Stimulated activated CD8-positive, alpha-beta memory T cell treated with anti-CD3 and anti-CD28 coated beads, Interleukin-7, amount 100 ng/mL, for 1 hour (primary cell): ENCODE measurements around the gene OR2G3.

ENCODE experiments used
- DNase-seq, 2 donors: peaks; one replicate each; pipeline ENCODE4 v3.0.0-alpha.2; 2020; ENCODE audit warnings: low read depth in 2 of 2

The OR2G3 gene

GRCh38 chr1:247605286-247605685, at the start of gene OR2G3:
OR2G3 (plus strand) TSS chr1:247605586; CDS start chr1:247605586, 0 bp downstream.
- DNase-seq, result no peak

GRCh38 chr1:247557926-247558674, 47.3 kb upstream of the OR2G3 start:
- no peak for DNase-seq

- DNase-seq, result no peak
These were observed 43.7 kb upstream of the OR2G3 start for GRCh38 chr1:247561711-247562110.

- no peak for DNase-seq
These were observed 43.2 kb upstream of the OR2G3 start for GRCh38 chr1:247562198-247562597.

GRCh38 chr1:247574236-247574635, 31.1 kb upstream of the OR2G3 start:
- DNase-seq, result no peak

- DNase-seq, result no peak
These were observed 30.7 kb upstream of the OR2G3 start for GRCh38 chr1:247574664-247575063.

- no peak for DNase-seq
These were observed 28.9 kb upstream of the OR2G3 start for GRCh38 chr1:247576514-247576913.

GRCh38 chr1:247578946-247579460, 26.4 kb upstream of the OR2G3 start:
- no peak for DNase-seq

- no peak for DNase-seq
These were observed 17.3 kb upstream of the OR2G3 start, which contains the start of gene OR2G2 for GRCh38 chr1:247588060-247588459. OR2G2 (plus strand) TSS chr1:247588360; CDS start chr1:247588360, 0 bp downstream.

- DNase-seq, result no peak
These were observed 8.0 kb downstream of the OR2G3 start for GRCh38 chr1:247613405-247613804.

GRCh38 chr1:247614625-247615024, 9.2 kb downstream of the OR2G3 start:
- DNase-seq, result no peak

- DNase-seq, result no peak
These were observed 22.6 kb downstream of the OR2G3 start for GRCh38 chr1:247627951-247628350.

GRCh38 chr1:247638011-247638410, 32.6 kb downstream of the OR2G3 start:
- no peak for DNase-seq

GRCh38 chr1:247638781-247639180, 33.4 kb downstream of the OR2G3 start:
- DNase-seq, result no peak

GRCh38 chr1:247639381-247639981, 34.1 kb downstream of the OR2G3 start:
- no peak for DNase-seq

GRCh38 chr1:247642742-247643141, 37.4 kb downstream of the OR2G3 start:
- DNase-seq, result no peak

- no peak for DNase-seq
These were observed 41.5 kb downstream of the OR2G3 start for GRCh38 chr1:247646867-247647266.

- DNase-seq, result no peak
These were observed 42.5 kb downstream of the OR2G3 start for GRCh38 chr1:247647864-247648263.

GRCh38 chr1:247653040-247653439, 47.7 kb downstream of the OR2G3 start:
- DNase-seq, result no peak
